ENCODE results near the gene AP2A2.

AP2A2 gene

GRCh38 chr11:1032310-1032891 lies 106.7 kb downstream of the AP2A2 start:
- no peak for TF ChIP-seq CTCF (conservative IDR thresholded peaks at IDR 0.05; ENCODE audit: low read depth)
- CTCF ChIA-PET = no interaction called here
- POLR2A ChIA-PET (ENCODE audit: low non-redundant PET) = no interaction called here
- no peak overlapping the region for H3K27ac ChIP-seq
- DNase-seq (ENCODE audit: low spot score) = no peak

GRCh38 chr11:1033016-1033798 lies 107.5 kb downstream of the AP2A2 start:
- ChIA-PET POLR2A (ENCODE audit: low non-redundant PET) (no interaction called here), CTCF (no interaction called here)
- no peak overlapping the region for H3K27ac ChIP-seq
- no peak for TF ChIP-seq CTCF (conservative IDR thresholded peaks at IDR 0.05; ENCODE audit: low read depth)
- DNase-seq (ENCODE audit: low spot score) = no peak

- DNase-seq (ENCODE audit: low spot score) = no peak
- TF ChIP-seq CTCF (conservative IDR thresholded peaks at IDR 0.05; ENCODE audit: low read depth) = no peak
- POLR2A ChIA-PET (ENCODE audit: low non-redundant PET) = no interaction called here
- CTCF ChIA-PET = no interaction called here
- H3K27ac ChIP-seq = no peak overlapping the region
These were observed 108.3 kb downstream of the AP2A2 start for GRCh38 chr11:1034001-1034400.

- ChIA-PET CTCF (no interaction called here), POLR2A (ENCODE audit: low non-redundant PET) (no interaction called here)
- no peak for TF ChIP-seq CTCF (conservative IDR thresholded peaks at IDR 0.05; ENCODE audit: low read depth)
- no peak for DNase-seq (ENCODE audit: low spot score)
- no peak overlapping the region for H3K27ac ChIP-seq
These were observed 109.0 kb downstream of the AP2A2 start for GRCh38 chr11:1034456-1035295.

- no peak for TF ChIP-seq CTCF (conservative IDR thresholded peaks at IDR 0.05; ENCODE audit: low read depth)
- no peak overlapping the region for H3K27ac ChIP-seq
- ChIA-PET CTCF (no interaction called here), POLR2A (ENCODE audit: low non-redundant PET) (no interaction called here)
- DNase-seq (ENCODE audit: low spot score) = no peak
These were observed 110.1 kb downstream of the AP2A2 start for GRCh38 chr11:1035577-1036283.

- H3K27ac ChIP-seq = no peak within 1 kb of the TSS
- POLR2A ChIA-PET (ENCODE audit: low non-redundant PET) = no interaction called here
- TF ChIP-seq CTCF (conservative IDR thresholded peaks at IDR 0.05; ENCODE audit: low read depth) = no peak
- CTCF ChIA-PET = no interaction called here
- DNase-seq (ENCODE audit: low spot score) = no peak
These were observed 110.7 kb downstream of the AP2A2 start, which contains the start of gene MUC6 for GRCh38 chr11:1036303-1036923. Gene MUC6, minus strand, starts transcription at chr11:1036718. Its CDS starts 63 bp downstream, at chr11:1036655.

Measured in RWPE1 (cell line).